Caco-2 (cell line): ENCODE data around the gene LCN2. TPM values are rescaled to one million over a fixed set of nuclear protein-coding genes. Genes with fewer than 3 reads are reported as not detected.

ENCODE experiments used
- BruUV-seq: library from RNA; stranded (reverse); fragments of 400-500 nt; replicated peaks from 2 replicates; lab custom pipeline; 2021; lab: Mats Ljungman, UMichigan
- CTCF ChIA-PET: fragments of 300-600 bp; sonication (Branson Sonifier 250); formaldehyde crosslinking; loops from one replicate; lab custom pipeline; 2022; ENCODE audit warnings: antibody characterized with exemption; lab: Charles Lee
- POLR2A ChIA-PET: fragments of 300-600 bp; sonication (Branson Sonifier 250); formaldehyde crosslinking; loops from one replicate; lab custom pipeline; 2022; ENCODE audit warnings: antibody characterized with exemption; lab: Charles Lee
- DNase-seq, 2 experiments: peaks; one replicate each; pipeline versions ENCODE4 v3.0.0 to v3.0.0-alpha.2; 2020 to 2022
- H3K27me3 ChIP-seq: replicated peaks from 2 replicates; pipeline ENCODE4 v1.6.0; 2011; ENCODE audit warnings: low read length; ENCODE audit not compliant: control insufficient read depth, insufficient read depth
- H3K36me3 ChIP-seq: 2 replicates; pipeline ENCODE4 v1.5.1; 2011; ENCODE audit warnings: low read length; ENCODE audit not compliant: control insufficient read depth, insufficient read depth
- H3K4me1 ChIP-seq: fragments of 250-450 bp; sonication (Bioruptor Pico); 2 replicates; pipeline ENCODE4 v1.5.1; 2020; ENCODE audit warnings: mild to moderate bottlenecking
- H3K4me3 ChIP-seq: 2 replicates; pipeline ENCODE4 v1.5.1; 2011; ENCODE audit warnings: low read depth, mild to moderate bottlenecking, control low read depth, low read length
- H3K9me3 ChIP-seq: fragments of 250-450 bp; sonication (Bioruptor Pico); 2 replicates; pipeline ENCODE4 v1.5.1; 2020; ENCODE audit warnings: mild to moderate bottlenecking, moderate library complexity
- H3K27ac Mint-ChIP-seq: one replicate; pipeline ENCODE4 v1.8.0; 2022; ENCODE audit warnings: mixed read lengths; ENCODE audit not compliant: unreplicated experiment
- H3K27me3 Mint-ChIP-seq: one replicate; pipeline ENCODE4 v1.8.0; 2022; ENCODE audit warnings: mixed read lengths; ENCODE audit not compliant: insufficient read depth, unreplicated experiment
- H3K36me3 Mint-ChIP-seq: one replicate; pipeline ENCODE4 v1.8.0; 2022; ENCODE audit warnings: mild to moderate bottlenecking, mixed read lengths; ENCODE audit not compliant: insufficient read depth, unreplicated experiment
- H3K4me1 Mint-ChIP-seq: one replicate; pipeline ENCODE4 v1.8.0; 2022; ENCODE audit warnings: low read depth, mixed read lengths; ENCODE audit not compliant: unreplicated experiment
- H3K4me3 Mint-ChIP-seq: one replicate; pipeline ENCODE4 v1.8.0; 2022; ENCODE audit warnings: mild to moderate bottlenecking, moderate library complexity, mixed read lengths; ENCODE audit not compliant: unreplicated experiment
- H3K9me3 Mint-ChIP-seq: one replicate; pipeline ENCODE4 v1.8.0; 2022; ENCODE audit warnings: mixed read lengths; ENCODE audit not compliant: unreplicated experiment
- CTCF ChIP-seq, 2 experiments: fragments of 200-600 bp in 1 of 2; IDR thresholded peaks; 1 replicate in 1 of 2; 2 replicates in 1 of 2; pipeline versions ENCODE4 v1.5.1 to v1.8.0; 2011 to 2022; ENCODE audit warnings: antibody characterized with exemption in 1 of 2, control low read depth in 1 of 2, inconsistent platforms in 1 of 2, low read depth in 1 of 2, low read length in 1 of 2, mild to moderate bottlenecking in 1 of 2, moderate library complexity in 1 of 2; ENCODE audit not compliant: insufficient read depth in 1 of 2, severe bottlenecking in 1 of 2, unreplicated experiment in 1 of 2
- intact Hi-C: fragments of 100-400 bp; cut with micrococcal nuclease; formaldehyde crosslinking; loops from one replicate; pipeline ENCODE4 v1.10.0; 2022; ENCODE audit not compliant: unreplicated experiment
- total RNA-seq: library from RNA; stranded (reverse); gene quantifications from 2 replicates; pipeline ENCODE4 v1.2.3, GENCODE V29; 2022

The LCN2 gene
- total RNA-seq, 1 experiment from 2014 or later: not detected

GRCh38 chr9:128191406-128192046 is 42.3 kb downstream of the LCN2 start, which contains the start of gene CIZ1:
CIZ1 (minus strand) TSS chr9:128191572; CDS start chr9:128190857, 715 bp downstream.
- H3K4me1 ChIP-seq: 0 out of 2 replicates have a peak, but pooled peaks cover 7% of the 10 kb centered on the region
- CTCF ChIA-PET: interaction anchor here (0.6 to 1.9 kb wide), 4 partner anchors 8 to 253 kb away, joined by 3 to 10 read pairs (median 4); partner anchors contain the start of genes GOLGA2 and SWI5
- H3K36me3 Mint-ChIP-seq: peaks cover 46% of the 10 kb centered on the region
- peaks cover 8% of the 10 kb centered on the region for H3K4me1 Mint-ChIP-seq
- intact Hi-C loops: loop anchor here (5.0 to 10.0 kb wide), 2 partner anchors 64 to 153 kb away; partner anchors contain the start of genes PTGES2 and SLC27A4
- no peaks in the 10 kb centered on the region for H3K27me3 Mint-ChIP-seq
- no peaks in the 10 kb centered on the region for H3K27me3 ChIP-seq
- peak; percentile 74 to 88 for DNase-seq
- H3K4me3 Mint-ChIP-seq: peak within 1 kb of the TSS; percentile 89
- BruUV-seq: TSS peak; percentile 68
- POLR2A ChIA-PET: interaction anchor here (0.6 to 1.6 kb wide), 4 partner anchors 28 to 256 kb away, joined by 3 to 5 read pairs (median 4); partner anchors contain the start of gene BBLN
- H3K9me3 ChIP-seq: no peaks in the 10 kb centered on the region
- peak within 1 kb of the TSS; percentile 98 for H3K4me3 ChIP-seq
- peaks cover 3% of the 10 kb centered on the region for H3K36me3 ChIP-seq
- peak; percentile 61 to 79 for TF ChIP-seq CTCF (IDR thresholded peaks at IDR 0.05; ENCODE audit: insufficient read depth in 1 of 2, low read depth in 1 of 2, low read length in 1 of 2, severe bottlenecking in 1 of 2, unreplicated experiment in 1 of 2)
- peak within 1 kb of the TSS; percentile 96 for H3K27ac Mint-ChIP-seq
- H3K9me3 Mint-ChIP-seq: no peaks in the 10 kb centered on the region

GRCh38 chr9:128192601-128193371 is 43.5 kb downstream of the LCN2 start:
- DNase-seq: peak; percentile 92 to 96
- no peaks in the 10 kb centered on the region for H3K9me3 ChIP-seq
- peak overlapping the region; percentile 80 for H3K27ac Mint-ChIP-seq
- no peaks in the 10 kb centered on the region for H3K36me3 ChIP-seq
- POLR2A ChIA-PET: interaction anchor here (0.5 to 1.3 kb wide), 3 partner anchors 26 to 146 kb away, joined by 3 to 5 read pairs (median 4); partner anchors contain the start of genes GOLGA2 and SWI5
- no peaks in the 10 kb centered on the region for H3K27me3 ChIP-seq
- CTCF ChIA-PET: interaction anchor here (0.7 to 1.9 kb wide), 8 partner anchors 9 to 83 kb away, joined by 3 to 10 read pairs (median 5); partner anchors contain the start of genes BBLN, DNM1, GOLGA2 and SWI5
- intact Hi-C loops: loop anchor here (1.0 to 10.0 kb wide), 3 partner anchors 11 to 152 kb away; partner anchors contain the start of genes DNM1, PTGES2 and SLC27A4
- peak overlapping the region; percentile 89 for H3K4me3 Mint-ChIP-seq
- BruUV-seq: no TSS peak
- TF ChIP-seq CTCF (IDR thresholded peaks at IDR 0.05; ENCODE audit: insufficient read depth in 1 of 2, low read depth in 1 of 2, low read length in 1 of 2, severe bottlenecking in 1 of 2, unreplicated experiment in 1 of 2): peak in 1 of 2 experiments; percentile 15
- H3K4me1 Mint-ChIP-seq: peaks cover 8% of the 10 kb centered on the region
- H3K4me1 ChIP-seq: 0 out of 2 replicates have a peak, but pooled peaks cover 7% of the 10 kb centered on the region
- no peaks in the 10 kb centered on the region for H3K9me3 Mint-ChIP-seq
- peak overlapping the region; percentile 98 for H3K4me3 ChIP-seq
- H3K36me3 Mint-ChIP-seq: peaks cover 45% of the 10 kb centered on the region
- no peaks in the 10 kb centered on the region for H3K27me3 Mint-ChIP-seq
